K562 (cell line): ENCODE data around the gene TRIM37. TPM values are rescaled to one million over a fixed set of nuclear protein-coding genes. Genes with fewer than 3 reads are reported as not detected.

Experiments
- ATAC-seq: fragments of 200-7000 bp; cut with Tn5 transposase; 3 replicates; pipeline ENCODE4 v1.9.1; 2020; ENCODE audit warnings: moderate library complexity
- BruUV-seq: library from RNA; stranded (reverse); fragments of 400-500 nt; replicated peaks from 2 replicates; lab custom pipeline; 2021; lab: Mats Ljungman, UMichigan
- CTCF ChIA-PET: fragments of 300-600 bp; formaldehyde crosslinking; extraction: SDS; loops from one replicate; lab custom pipeline; 2021; ENCODE audit warnings: low intra/inter-chr PET ratio; lab: Yijun Ruan, JAX
- POLR2A ChIA-PET: fragments of 300-600, 350-650 bp; sonication (Branson Sonifier 250); formaldehyde crosslinking; extraction: SDS; loops from one replicate; lab custom pipeline; 2021; ENCODE audit warnings: antibody characterized with exemption, inconsistent platforms; lab: Yijun Ruan, JAX
- DNase-seq, 4 experiments: peaks; one replicate each; pipeline versions ENCODE4 v3.0.0 to v3.0.0-alpha.2; 2011 to 2018; ENCODE audit warnings: low spot score in 3 of 4, mixed read lengths in 3 of 4; ENCODE audit errors: extremely low read depth in 1 of 4
- FAIRE-seq: peaks from 2 replicates; lab custom pipeline; 2011; peaks lifted over from hg19 to GRCh38; lab: Jason Lieb, UNC
- H2AFZ ChIP-seq: 2 replicates; pipeline ENCODE4 v1.6.0; 2011; ENCODE audit warnings: low read depth, low read length, control low read depth, inconsistent platforms
- H3K27ac ChIP-seq: fragments of 200-600 bp; 3 replicates; pipeline ENCODE4 v1.8.0; 2011; ENCODE audit warnings: low read depth, mild to moderate bottlenecking, control low read depth, inconsistent platforms, low read length, moderate library complexity, mixed read lengths; ENCODE audit errors: extremely low read depth
- H3K27me3 ChIP-seq, 2 experiments: fragments of 300-600 bp in 1 of 2; 2 replicates in 1 of 2; 3 replicates in 1 of 2; pipeline versions ENCODE4 v1.6.0 to v1.8.0; 2011; ENCODE audit warnings: inconsistent platforms in 2 of 2, low read length in 2 of 2, mild to moderate bottlenecking in 1 of 2, mixed read lengths in 1 of 2, moderate library complexity in 1 of 2; ENCODE audit not compliant: control insufficient read depth in 2 of 2, insufficient read depth in 2 of 2
- H3K36me3 ChIP-seq: fragments of 300-600 bp; 3 replicates; pipeline ENCODE4 v1.8.0; 2011; ENCODE audit warnings: mild to moderate bottlenecking, low read length, inconsistent platforms; ENCODE audit not compliant: control insufficient read depth, insufficient read depth
- H3K4me1 ChIP-seq, 2 experiments: fragments of 200-600 bp in 1 of 2; replicated peaks in 1 of 2; 2 replicates in 1 of 2; 3 replicates in 1 of 2; pipeline versions ENCODE4 v1.5.1 to v1.8.0; 2011; ENCODE audit warnings: inconsistent platforms in 2 of 2, low read length in 2 of 2, mild to moderate bottlenecking in 1 of 2, mixed read lengths in 1 of 2, moderate library complexity in 1 of 2; ENCODE audit not compliant: control insufficient read depth in 2 of 2, insufficient read depth in 2 of 2
- H3K4me2 ChIP-seq: 2 replicates; pipeline ENCODE4 v1.6.1; 2011; ENCODE audit warnings: low read length, control low read depth, inconsistent platforms, mixed read lengths; ENCODE audit not compliant: insufficient read depth
- H3K4me3 ChIP-seq: fragments of 200-600 bp; sonication (generic), shearing (Covaris generic); 2 replicates; pipeline ENCODE4 v1.5.1; 2016; ENCODE audit warnings: control low read depth, inconsistent platforms
- H3K79me2 ChIP-seq: fragments of 200-600 bp; 3 replicates; pipeline ENCODE4 v1.8.0; 2011; ENCODE audit warnings: low read length, inconsistent platforms; ENCODE audit not compliant: control insufficient read depth, insufficient read depth
- H3K9ac ChIP-seq, 2 experiments: 2 replicates each; pipeline versions ENCODE4 v1.6.0 to v1.6.1; 2011; ENCODE audit warnings: low read depth in 2 of 2, low read length in 2 of 2, control low read depth in 1 of 2, inconsistent platforms in 1 of 2, mild to moderate bottlenecking in 1 of 2, mixed read lengths in 1 of 2; ENCODE audit not compliant: insufficient read depth in 1 of 2
- H3K9me1 ChIP-seq: one replicate; pipeline ENCODE4 v1.6.0; 2011; ENCODE audit warnings: inconsistent platforms, mild to moderate bottlenecking, low read length, moderate library complexity; ENCODE audit not compliant: control insufficient read depth, insufficient read depth
- H3K9me3 ChIP-seq: replicated peaks from 2 replicates; pipeline ENCODE4 v1.5.1; 2011; ENCODE audit warnings: low read depth, low read length, inconsistent platforms; ENCODE audit not compliant: control insufficient read depth, insufficient read depth
- H4K20me1 ChIP-seq: replicated peaks from 2 replicates; pipeline ENCODE4 v1.6.1; 2011; ENCODE audit warnings: low read length, inconsistent platforms, mixed read lengths; ENCODE audit not compliant: control insufficient read depth, insufficient read depth
- CTCFL ChIP-seq: IDR thresholded peaks from 2 replicates; pipeline ENCODE4 v1.6.1; 2011; ENCODE audit warnings: borderline replicate concordance, low read depth, mild to moderate bottlenecking, moderate library complexity, low read length; ENCODE audit not compliant: insufficient read depth, poor library complexity, severe bottlenecking
- EWSR1 ChIP-seq: fragments of 450-650 bp; IDR thresholded peaks from 2 replicates; pipeline ENCODE4 v1.6.1; 2018; ENCODE audit warnings: borderline replicate concordance, mild to moderate bottlenecking, low read depth, moderate library complexity; ENCODE audit not compliant: partially characterized antibody
- ZBTB11 ChIP-seq, 3 experiments: fragments of 200-800 bp in 1 of 3; fragments of 250-450 bp in 1 of 3; fragments of 450-650 bp in 1 of 3; sonication (Bioruptor Pico) in 1 of 3; sonication (Bioruptor generic) in 1 of 3; formaldehyde crosslinking in 1 of 3; IDR thresholded peaks; 2 replicates each; pipeline versions ENCODE4 v1.6.1 to v1.8.0; 2016 to 2022; ENCODE audit warnings: mild to moderate bottlenecking in 2 of 3, missing genetic modification characterization in 2 of 3, missing compliant biosample characterization in 1 of 3, moderate library complexity in 1 of 3
- in situ Hi-C: fragments of 300-500 bp; cut with MboI; formaldehyde crosslinking; loops from 4 replicates; pipeline ENCODE4 v1.15.0; 2018; ENCODE audit warnings: inconsistent platforms, mixed read lengths
- intact Hi-C: fragments of 100-400 bp; cut with micrococcal nuclease; formaldehyde crosslinking; loops from 2 replicates; pipeline ENCODE4 v1.14.2; 2022
- polyA plus RNA-seq, 8 experiments: library from polyadenylated mRNA; depleted of rRNA in 4 of 8; stranded (reverse) in 5 of 8; unstranded in 3 of 8; fragments of >200 nt; fragmentation: Nextera tagmentation in 2 of 8; fragmentation: Illumina TruSeq in 1 of 8; extraction: Ambion mirVana in 2 of 8; extraction: Trizol in 1 of 8; gene quantifications; 2 replicates each; pipeline versions ENCODE4 v1.2.1 to v1.2.3, GENCODE V29; 2011 to 2014; ENCODE audit warnings: inconsistent platforms in 1 of 8, missing spikeins in 1 of 8
- total RNA-seq, 7 experiments: library from RNA; depleted of rRNA in 6 of 7; stranded (reverse); fragments of >200 nt in 6 of 7; fragmentation: Illumina TruSeq in 2 of 7; extraction: Trizol in 2 of 7; gene quantifications; 2 replicates each; pipeline versions ENCODE4 v1.2.1 to v1.2.3, GENCODE V29; 2011 to 2021; ENCODE audit warnings: low replicate concordance in 1 of 7

Gene TRIM37
- total and polyA plus RNA-seq, 9 of the 15 experiments (the other 6 are each of a cell fraction or from before 2014, with no cell fraction given), result 4.5 to 31.4 (median 23.8) TPM

DNA sequence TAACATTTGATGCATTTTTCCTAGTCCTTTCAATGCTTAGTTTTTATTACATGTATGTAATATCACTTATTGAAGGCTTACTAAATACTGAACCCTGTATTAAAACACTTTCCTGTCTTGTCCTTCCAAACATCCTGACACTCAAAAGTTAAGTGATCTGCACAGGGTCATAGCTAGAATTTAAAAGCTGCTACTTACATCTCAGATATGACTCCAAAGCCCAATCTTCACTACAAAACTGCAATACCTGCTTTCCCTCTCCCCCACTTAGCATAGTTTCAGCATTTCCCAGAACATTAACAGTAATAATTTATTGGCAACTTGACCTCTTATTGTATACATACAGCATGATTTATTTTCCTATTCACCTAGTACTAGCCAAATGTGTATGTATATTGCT lies 4.3 kb upstream of the TRIM37 start:
- Histone ChIP-seq H3K36me3 (peaks cover 38% of the 10 kb centered on the region), H3K27me3 (no peaks in the 10 kb centered on the region), H4K20me1 (no peaks in the 10 kb centered on the region), H3K9me3 (no peaks in the 10 kb centered on the region), H2AFZ (no peak overlapping the region), H3K4me2 (no peak overlapping the region), H3K27ac (no peak overlapping the region), H3K4me1 (peaks cover 3 to 13% of the 10 kb centered on the region in 2 experiments; a peak in 3 of 5 replicates)
- CTCF ChIA-PET, result interaction anchor here (0.6 kb wide), 1 partner anchor 480 kb away, joined by 3 read pairs; no protein-coding TSS in a partner anchor
- DNase-seq (no peak), FAIRE-seq (no peak), ATAC-seq (no peak)
- POLR2A ChIA-PET, result interaction anchor here (1.3 kb wide), 1 partner anchor 25 kb away, joined by 5 read pairs; no protein-coding TSS in a partner anchor
- intact Hi-C loops, result no loop called here
- TSS peak; percentile 14 for BruUV-seq
- TF ChIP-seq ZBTB11 (CRISPR knock-in tag; IDR thresholded peaks at IDR 0.05), result peak in 1 of 3 experiments; percentile 83; a peak in 1 of 6 replicates
- peak; percentile 66 for TF ChIP-seq EWSR1
- no peak for TF ChIP-seq CTCFL
- TF ChIP-seq, all 486 proteins: peak for 2
- H3K4me3 ChIP-seq, result no peak overlapping the region
- H3K79me2 ChIP-seq, result peaks cover 11% of the 10 kb centered on the region
- H3K9ac ChIP-seq, result no peak overlapping the region
- in situ Hi-C loops, result no loop called here
- H3K9me1 ChIP-seq, result no peaks in the 10 kb centered on the region
